Prostate gland (tissue), 2 donors: ENCODE data around the gene RPUSD3.

Experiments
- CTCF ChIP-seq, 4 experiments: fragments of 200-600 bp in 2 of 4; fragments of 450-650 bp in 2 of 4; sonication (generic) in 2 of 4; IDR thresholded peaks; 1 replicate in 3 of 4; 2 replicates in 1 of 4; pipeline ENCODE4 v1.5.1; 2016 to 2019; ENCODE audit warnings: antibody characterized with exemption in 4 of 4, mild to moderate bottlenecking in 2 of 4, moderate library complexity in 2 of 4
- POLR2A ChIP-seq: fragments of 450-650 bp; IDR thresholded peaks from one replicate; pipeline ENCODE4 v1.6.1; 2016; ENCODE audit warnings: antibody characterized with exemption, mild to moderate bottlenecking
- POLR2AphosphoS5 ChIP-seq: sonication (generic); formaldehyde crosslinking; IDR thresholded peaks from one replicate; pipeline ENCODE4 v1.6.1; 2017; ENCODE audit warnings: antibody characterized with exemption

GRCh38 chr3:9834520-9835380 lies 9.1 kb downstream of the RPUSD3 start:
- no peak for TF ChIP-seq CTCF (IDR thresholded peaks at IDR 0.05)
- no peak for TF ChIP-seq POLR2A
- no peak for TF ChIP-seq POLR2AphosphoS5
